Neural cell (in vitro differentiated cells): Measurements from ENCODE around the gene LAIR1.
"Not testable (repeated sequence)": the region's sequence is repeated elsewhere in the genome, so short reads cannot be mapped to it uniquely, and the experiment has no call there.

Experiments used
- CTCF ChIP-seq: fragments of 450-650 bp; IDR thresholded peaks from 2 replicates; pipeline ENCODE4 v1.5.1; 2014; ENCODE audit warnings: antibody characterized with exemption, mild to moderate bottlenecking, moderate library complexity; ENCODE audit not compliant: poor library complexity, severe bottlenecking
- EP300 ChIP-seq: fragments of 450-650 bp; conservative IDR thresholded peaks from 2 replicates; pipeline ENCODE4 v1.6.1; 2014; ENCODE audit warnings: antibody characterized with exemption, mild to moderate bottlenecking, moderate library complexity; ENCODE audit not compliant: poor library complexity, severe bottlenecking
- SMC3 ChIP-seq: fragments of 450-650 bp; conservative IDR thresholded peaks from 2 replicates; pipeline ENCODE4 v1.6.1; 2014; ENCODE audit warnings: antibody characterized with exemption, mild to moderate bottlenecking, moderate library complexity; ENCODE audit not compliant: poor library complexity
- TAF1 ChIP-seq: IDR thresholded peaks from 2 replicates; pipeline ENCODE4 v1.6.1; 2012; ENCODE audit warnings: low read depth

DNA sequence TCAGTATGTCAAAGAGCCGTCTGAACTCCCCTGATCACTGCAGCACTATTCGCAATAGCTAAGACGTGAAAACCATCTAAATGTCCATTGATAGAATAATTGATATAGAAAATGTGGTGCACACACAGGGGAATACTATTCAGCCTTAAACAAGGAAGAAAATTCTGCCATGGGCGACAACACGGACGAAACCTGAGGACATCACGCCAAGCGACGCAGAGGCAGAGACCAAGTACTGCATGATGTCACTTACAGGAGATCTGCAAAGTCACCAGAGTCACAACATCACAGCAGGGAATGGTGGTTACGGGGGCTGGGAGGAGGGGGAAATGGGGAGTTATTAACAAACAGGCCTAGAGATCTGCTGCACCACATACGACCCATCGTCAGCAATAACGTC is 1.1 kb upstream of the LAIR1 start:
- TF ChIP-seq EP300, CTCF, TAF1, SMC3: not testable (repeated sequence)
